IPS-NIHi7 (cell line): Measurements from ENCODE around the gene MXRA8.
"Not testable (repeated sequence)": the region's sequence is repeated elsewhere in the genome, so short reads cannot be mapped to it uniquely, and the experiment has no call there.

Experiments
- DNase-seq: peaks from one replicate; pipeline ENCODE4 v3.0.0; 2012; ENCODE audit warnings: mixed read lengths; ENCODE audit errors: extremely low spot score

Gene MXRA8

GRCh38 chr1:1358433-1359271, at the start of gene MXRA8:
MXRA8 (minus strand) TSS chr1:1358555; CDS start chr1:1358504, 51 bp downstream.
- peak; percentile 61 for DNase-seq

DNA sequence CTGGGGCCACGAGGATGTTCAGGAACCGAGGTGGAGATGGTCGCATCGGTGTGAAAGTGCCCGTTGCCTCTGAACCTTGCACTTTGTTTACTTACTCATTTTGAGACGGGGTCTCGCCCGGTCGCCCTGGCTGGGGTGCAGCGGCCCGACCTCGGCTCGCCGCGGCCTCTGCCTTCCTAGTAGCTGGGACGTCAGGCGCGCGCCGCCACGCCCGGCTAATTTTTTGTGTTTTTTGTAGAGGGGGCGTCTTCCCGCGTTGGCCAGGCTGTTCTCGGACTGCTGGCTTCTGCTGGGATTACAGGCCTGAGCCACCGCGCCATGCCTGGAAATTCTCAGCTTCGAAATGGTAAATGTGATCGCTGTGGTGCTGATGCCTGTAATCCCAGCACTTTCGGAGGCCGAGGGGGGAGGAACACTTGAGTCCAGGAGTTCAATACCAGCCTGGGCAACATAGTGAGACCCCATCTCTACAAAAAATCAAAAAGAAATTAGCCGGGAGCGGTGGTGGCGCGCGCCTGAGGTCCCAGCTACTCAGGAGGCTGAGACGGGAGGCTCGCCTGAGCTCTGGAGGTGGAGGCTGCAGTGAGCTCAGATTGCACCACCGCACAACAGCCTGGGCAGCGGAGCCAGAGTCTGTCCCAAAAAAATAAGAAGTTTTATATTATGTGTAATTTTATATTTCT, 49.4 kb upstream of the MXRA8 start:
- no peak for DNase-seq

DNA sequence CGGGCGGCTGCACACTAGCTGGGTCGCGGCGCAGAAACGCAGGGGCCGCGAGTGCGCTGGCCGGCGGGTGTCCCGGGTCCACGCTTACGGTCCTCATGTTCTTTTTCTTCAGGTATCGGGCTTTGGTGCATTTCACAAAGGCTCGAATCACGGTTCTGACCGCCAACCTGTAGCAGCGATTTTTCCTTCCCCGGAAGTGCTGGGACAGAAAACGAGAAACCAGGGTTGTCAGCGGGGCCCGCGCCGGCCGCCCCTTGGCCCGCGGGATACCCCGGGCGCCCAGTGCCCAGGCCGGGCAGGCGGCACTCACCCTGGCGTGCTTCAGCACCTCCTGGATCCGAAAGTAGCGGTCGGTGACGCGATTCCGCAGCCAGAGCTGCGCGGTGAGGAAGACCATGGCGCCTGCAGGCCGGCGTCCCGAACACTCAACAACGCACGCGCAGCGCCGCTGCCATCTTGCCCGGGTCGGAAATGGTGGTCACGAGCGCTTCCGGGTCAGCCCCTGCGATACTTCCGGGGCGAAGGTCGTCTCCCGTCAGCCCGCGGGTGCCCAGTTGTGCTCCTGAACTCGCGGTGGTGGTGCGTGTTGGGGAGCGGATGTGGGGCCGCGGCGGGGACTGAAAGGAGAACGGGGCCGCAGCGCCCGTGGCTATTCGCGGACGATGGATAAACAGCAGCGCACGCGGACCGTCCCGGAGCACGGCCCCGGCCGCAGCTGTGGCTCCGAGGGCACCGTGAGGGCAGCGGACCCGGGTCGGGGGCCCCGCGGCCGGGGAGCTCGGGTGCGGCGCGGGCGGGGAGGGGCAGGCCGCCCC, 48.7 kb upstream of the MXRA8 start, which contains the start of gene MRPL20:
MRPL20 (minus strand) TSS at position 473 of the 815 bp plus-strand sequence; CDS start at position 397, 76 bp downstream.
- DNase-seq: peak; percentile 89

DNA sequence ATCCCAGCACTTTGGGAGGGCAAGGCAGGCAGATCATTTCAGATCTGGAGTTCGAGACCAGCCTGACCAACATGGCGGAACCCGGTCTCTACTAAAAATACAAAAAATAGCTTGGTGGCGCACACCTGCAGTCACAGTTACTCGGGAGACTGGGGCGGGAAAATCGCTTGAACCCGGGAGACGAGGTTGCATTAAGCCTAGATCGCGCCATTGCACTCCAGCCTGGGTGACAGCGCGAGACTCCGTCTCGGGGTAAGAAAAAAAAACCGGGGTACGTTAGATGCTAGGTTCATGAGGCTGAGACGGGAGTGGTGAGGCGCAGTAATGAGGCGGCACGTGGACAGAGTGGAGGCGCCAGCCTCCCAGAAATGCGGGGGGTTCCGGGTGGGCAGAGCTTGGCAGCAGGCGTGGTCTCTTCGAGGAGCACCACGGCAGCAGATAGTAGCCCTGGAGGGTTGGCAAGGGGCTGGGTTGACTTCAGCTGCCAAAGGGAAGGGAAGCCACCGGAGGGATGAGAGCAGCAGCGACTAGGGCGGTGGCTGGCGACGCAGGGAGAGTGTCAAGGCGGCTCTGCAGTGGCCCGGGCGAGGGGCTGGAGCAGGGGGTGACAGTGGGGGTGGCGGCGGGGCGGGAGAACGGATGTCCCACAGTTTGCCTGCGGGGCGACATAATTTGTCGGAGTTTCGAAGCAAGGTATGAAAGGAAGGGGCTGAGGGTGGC, 47.9 kb upstream of the MXRA8 start:
- no peak for DNase-seq

- DNase-seq: no peak
Observed at GRCh38 chr1:1403653-1404052, 45.3 kb upstream of the MXRA8 start.

- DNase-seq: not testable (repeated sequence)
Observed at GRCh38 chr1:1402901-1403392, 44.6 kb upstream of the MXRA8 start.

DNA sequence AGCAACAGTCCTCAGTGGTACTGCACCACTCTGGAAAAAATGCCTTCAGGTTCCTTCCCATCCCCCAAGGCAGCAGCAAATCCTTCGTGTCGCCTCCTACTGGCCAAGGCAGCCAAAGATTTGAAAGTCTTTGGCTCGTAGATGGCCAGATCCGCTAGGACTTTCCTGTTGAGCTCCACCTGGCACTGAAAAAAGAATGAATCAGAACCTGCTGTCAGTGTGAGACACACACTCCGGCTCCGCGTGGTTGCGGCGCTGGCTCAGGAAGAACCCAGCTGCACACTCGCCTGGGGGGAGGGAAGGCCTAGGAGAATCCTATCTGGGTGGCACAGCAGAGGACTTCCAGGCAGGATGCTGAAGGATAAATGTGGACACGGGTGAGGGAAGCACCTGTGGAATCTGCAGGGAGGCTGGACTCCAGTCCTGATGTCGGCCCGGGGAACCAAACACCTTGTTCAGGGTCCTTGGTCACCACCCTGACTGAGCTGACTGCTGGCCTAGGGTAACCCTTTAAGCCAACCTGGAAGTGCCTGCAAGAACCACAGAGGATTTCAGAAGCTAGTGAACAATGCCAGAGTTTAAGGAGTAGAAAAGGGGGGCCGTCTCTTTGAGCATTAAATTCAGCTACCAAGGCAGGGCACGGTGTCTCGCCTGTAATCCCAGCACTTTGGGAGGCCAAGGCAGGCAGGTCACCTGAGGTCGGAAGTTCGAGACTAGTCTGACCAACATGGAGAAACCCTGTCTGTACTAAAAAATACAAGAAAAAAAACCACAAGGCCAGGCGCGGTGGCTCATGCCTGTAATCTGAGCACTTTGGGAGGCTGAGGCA, 43.9 kb upstream of the MXRA8 start:
- peak; percentile 64 for DNase-seq

DNA sequence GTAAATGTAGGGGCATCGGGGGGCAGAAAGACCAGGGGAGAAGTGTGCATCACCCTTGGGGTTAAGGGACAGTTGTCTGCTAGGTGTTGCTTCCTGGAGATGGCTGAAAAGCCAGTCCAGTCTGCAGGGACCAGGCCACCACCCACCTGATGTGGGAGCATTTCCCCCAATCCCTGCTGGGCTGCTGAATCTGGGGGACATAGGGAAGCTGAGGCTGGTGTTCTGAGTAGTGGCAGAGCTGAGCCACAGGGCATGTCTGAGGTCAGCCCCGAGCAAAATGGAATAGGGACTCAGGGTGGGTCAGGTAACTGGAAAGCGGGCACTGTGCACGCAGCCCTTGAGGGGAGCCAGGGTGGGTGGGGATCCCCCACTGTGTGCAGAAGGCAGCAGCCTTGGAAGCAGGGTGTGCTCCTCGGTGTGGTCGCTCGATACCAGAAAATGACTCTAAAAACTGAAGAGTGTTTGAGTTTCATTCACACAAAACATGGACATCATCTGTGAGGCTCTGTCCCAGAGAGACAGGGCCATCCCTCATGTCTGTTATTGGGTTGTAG, 43.2 kb upstream of the MXRA8 start:
- no peak for DNase-seq

- DNase-seq: no peak
Observed at GRCh38 chr1:1400576-1401456, 42.5 kb upstream of the MXRA8 start.

DNA sequence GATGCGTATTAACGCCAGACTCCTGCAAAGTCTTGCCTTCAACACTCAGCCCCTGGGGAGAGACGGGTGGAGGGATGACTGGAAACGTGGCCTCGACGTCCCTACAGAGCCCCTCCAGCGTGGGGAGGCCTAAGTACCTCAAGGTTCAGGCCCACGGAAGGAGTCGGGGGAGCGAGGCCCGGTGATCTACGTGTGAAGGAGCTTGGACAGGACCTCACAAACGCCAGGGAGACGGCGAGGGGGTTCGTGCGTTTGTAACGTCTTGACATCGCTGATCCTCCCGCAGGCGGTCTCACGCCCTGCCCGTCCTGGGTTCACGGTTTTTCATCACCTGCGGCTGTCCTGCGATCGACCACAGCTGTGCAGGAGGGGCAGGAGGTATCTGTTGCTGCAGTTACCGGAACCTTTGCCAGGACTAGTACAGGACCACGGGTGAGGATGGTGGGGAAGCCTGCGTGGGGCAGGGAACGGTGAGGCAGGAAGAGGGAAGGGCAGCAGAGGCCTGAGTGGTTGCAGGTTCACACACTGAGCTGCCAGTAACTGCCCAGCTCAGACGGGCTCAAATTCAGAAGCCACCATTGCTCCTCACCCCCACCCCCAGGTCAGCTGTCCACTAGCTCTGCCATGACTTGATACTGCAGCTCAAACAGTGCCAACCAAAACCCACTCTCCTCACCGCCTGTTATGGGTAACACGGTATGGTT, 41.7 kb upstream of the MXRA8 start:
- no peak for DNase-seq

- DNase-seq: peak; percentile 98
Observed at GRCh38 chr1:1399187-1399871, 41.0 kb upstream of the MXRA8 start, which contains the start of gene CCNL2. CCNL2 (minus strand) TSS chr1:1399335; CDS start chr1:1399306, 29 bp downstream.

GRCh38 chr1:1398677-1399186, 40.4 kb upstream of the MXRA8 start:
- DNase-seq: no peak

DNA sequence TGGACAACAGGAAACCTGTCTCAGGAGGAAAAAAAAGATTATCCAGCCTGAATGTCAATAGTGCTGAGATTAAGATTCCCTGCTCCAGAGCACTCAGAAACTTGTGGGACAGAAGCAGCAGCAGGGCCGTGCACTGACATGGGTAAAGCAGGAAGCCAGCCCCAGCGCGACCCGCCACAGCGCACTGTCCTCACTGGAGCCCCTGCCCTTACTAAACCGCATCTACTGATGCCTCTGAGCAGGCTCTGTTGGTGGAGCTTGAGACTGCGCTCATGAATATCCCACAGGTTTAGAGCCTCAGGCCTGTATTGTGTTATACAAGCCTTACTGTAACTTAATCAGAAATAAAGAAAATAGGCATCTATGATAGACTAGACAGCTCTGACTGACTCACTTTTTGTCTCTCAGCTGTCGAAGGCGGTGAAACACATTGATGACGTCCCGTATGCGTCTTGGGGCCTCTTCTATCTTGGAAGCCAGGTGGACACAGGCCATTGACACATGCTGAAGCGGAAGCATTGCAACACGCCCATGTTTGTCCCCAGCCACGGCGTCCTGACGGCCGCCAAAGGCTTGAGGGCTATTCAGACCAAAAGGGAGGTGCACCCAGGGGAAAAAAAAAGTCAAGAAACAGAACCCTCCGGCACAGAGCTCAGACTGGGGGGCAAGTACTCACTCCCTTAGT, 39.6 kb upstream of the MXRA8 start:
- DNase-seq: no peak

GRCh38 chr1:1395166-1395565, 36.8 kb upstream of the MXRA8 start:
- DNase-seq: no peak

DNA sequence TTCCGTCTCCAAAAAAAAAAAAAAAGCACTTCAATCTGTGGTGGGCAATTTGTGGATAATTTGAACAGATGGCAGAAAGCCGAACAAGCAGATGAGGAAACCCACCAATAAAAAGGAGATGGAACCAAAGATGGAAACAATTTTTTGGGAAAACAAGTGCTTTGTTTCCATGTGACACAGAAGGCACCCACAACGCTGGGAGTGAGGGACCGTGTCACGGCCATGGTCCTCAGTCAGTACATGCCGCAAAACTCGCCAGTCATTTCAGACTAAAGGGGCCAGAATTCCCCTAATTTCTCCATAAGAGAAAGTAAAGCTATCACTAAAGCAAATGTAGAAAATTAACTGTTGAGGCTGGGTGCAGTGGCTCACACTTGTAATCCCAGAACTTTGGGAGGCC, 35.8 kb upstream of the MXRA8 start:
- DNase-seq: no peak

- no peak for DNase-seq
Observed at GRCh38 chr1:1393428-1393827, 35.1 kb upstream of the MXRA8 start.

DNA sequence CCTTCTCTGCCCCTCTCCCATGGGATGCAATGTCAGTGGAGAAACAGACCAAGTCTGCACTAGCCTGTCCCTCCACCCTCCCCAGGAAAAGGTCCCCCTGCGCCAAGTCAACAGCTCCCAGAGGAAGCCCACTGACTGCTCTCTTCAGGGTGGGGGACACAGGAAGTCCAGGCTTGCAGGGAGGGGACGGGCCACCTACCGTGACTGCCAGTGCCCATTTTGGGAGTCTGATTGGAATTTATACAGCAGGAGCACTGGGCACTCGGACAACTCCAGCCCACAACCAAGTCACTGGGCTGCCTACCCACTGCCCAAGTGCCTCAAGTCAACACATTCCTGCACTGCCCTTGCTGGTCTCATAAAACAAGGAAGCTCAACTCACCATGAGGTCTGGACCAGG, 34.7 kb upstream of the MXRA8 start:
- DNase-seq: no peak
